KMS-11 (cell line): Measurements from ENCODE around the gene OTOF.

ENCODE experiments used
- H2AFZ ChIP-seq: fragments of 200-600 bp; sonication (generic); 2 replicates; pipeline ENCODE4 v1.6.1; 2016; ENCODE audit warnings: antibody characterized with exemption, mixed run types, low read depth
- H3K27ac ChIP-seq: fragments of 200-600 bp; sonication (generic); 2 replicates; pipeline ENCODE4 v1.6.1; 2016; ENCODE audit warnings: mild to moderate bottlenecking, mixed run types
- H3K27me3 ChIP-seq: fragments of 200-600 bp; sonication (generic); 2 replicates; pipeline ENCODE4 v1.6.1; 2017; ENCODE audit warnings: mild to moderate bottlenecking, low read depth, mixed run types, moderate library complexity; ENCODE audit not compliant: insufficient read depth
- H3K36me3 ChIP-seq: fragments of 200-600 bp; sonication (generic); 2 replicates; pipeline ENCODE4 v1.6.1; 2017; ENCODE audit warnings: mild to moderate bottlenecking, mixed run types; ENCODE audit not compliant: insufficient read depth
- H3K4me1 ChIP-seq: fragments of 200-600 bp; sonication (generic); 2 replicates; pipeline ENCODE4 v1.6.1; 2016; ENCODE audit warnings: mild to moderate bottlenecking, low read depth, mixed run types; ENCODE audit not compliant: poor library complexity, severe bottlenecking
- H3K4me2 ChIP-seq: fragments of 200-600 bp; sonication (generic); 2 replicates; pipeline ENCODE4 v1.7.0; 2016; ENCODE audit warnings: mild to moderate bottlenecking, mixed run types
- H3K4me3 ChIP-seq: fragments of 200-600 bp; sonication (generic); IDR thresholded peaks from 2 replicates; pipeline ENCODE4 v1.6.1; 2017; ENCODE audit warnings: low read depth, low read length, mixed read lengths; ENCODE audit not compliant: insufficient read depth
- H3K79me2 ChIP-seq: fragments of 200-600 bp; sonication (generic); 2 replicates; pipeline ENCODE4 v1.6.1; 2016; ENCODE audit warnings: low read depth, mixed run types; ENCODE audit not compliant: insufficient read depth
- H3K9ac ChIP-seq: fragments of 200-600 bp; sonication (generic); 2 replicates; pipeline ENCODE4 v1.6.1; 2016; ENCODE audit warnings: mild to moderate bottlenecking, mixed run types
- H4K20me1 ChIP-seq: fragments of 200-600 bp; sonication (generic); 2 replicates; pipeline ENCODE4 v1.6.1; 2016; ENCODE audit warnings: mild to moderate bottlenecking, mixed run types; ENCODE audit not compliant: insufficient read depth
- CTCF ChIP-seq: fragments of 200-600 bp; sonication (generic); conservative IDR thresholded peaks from 2 replicates; pipeline ENCODE4 v1.6.1; 2017; ENCODE audit warnings: low read depth, mild to moderate bottlenecking, antibody characterized with exemption, low read length, moderate library complexity, mixed read lengths

The OTOF gene

GRCh38 chr2:26478366-26478765 lies 442 bp upstream of the OTOF start:
- TF ChIP-seq CTCF: no peak
- no peak overlapping the region for H2AFZ ChIP-seq
- no peaks in the 10 kb centered on the region for H3K27me3 ChIP-seq

GRCh38 chr2:26477126-26477910 lies 606 bp downstream of the OTOF start:
- TF ChIP-seq CTCF: no peak
- no peaks in the 10 kb centered on the region for H3K27me3 ChIP-seq
- H3K9ac ChIP-seq: no peak overlapping the region
- no peak overlapping the region for H3K4me2 ChIP-seq
- no peaks in the 10 kb centered on the region for H3K36me3 ChIP-seq
- H3K27ac ChIP-seq: no peak overlapping the region
- no peaks in the 10 kb centered on the region for H4K20me1 ChIP-seq
- no peak overlapping the region for H2AFZ ChIP-seq
- H3K4me3 ChIP-seq: no peak overlapping the region
- H3K79me2 ChIP-seq: no peaks in the 10 kb centered on the region
- no peaks in the 10 kb centered on the region for H3K4me1 ChIP-seq

More at GRCh38 chr2:26478366-26478765, 442 bp upstream of the OTOF start:
- Histone ChIP-seq H3K79me2 (no peaks in the 10 kb centered on the region), H3K9ac (no peak overlapping the region), H4K20me1 (no peaks in the 10 kb centered on the region), H3K27ac (no peak overlapping the region), H3K4me3 (no peak overlapping the region), H3K4me1 (no peaks in the 10 kb centered on the region), H3K4me2 (no peak overlapping the region), H3K36me3 (no peaks in the 10 kb centered on the region)

- no peak overlapping the region for H3K27ac ChIP-seq
- no peak overlapping the region for H3K9ac ChIP-seq
- no peak overlapping the region for H3K4me2 ChIP-seq
- H3K27me3 ChIP-seq: no peaks in the 10 kb centered on the region
- no peaks in the 10 kb centered on the region for H3K79me2 ChIP-seq
- no peaks in the 10 kb centered on the region for H3K36me3 ChIP-seq
- no peaks in the 10 kb centered on the region for H4K20me1 ChIP-seq
- H3K4me1 ChIP-seq: no peaks in the 10 kb centered on the region
- H3K4me3 ChIP-seq: no peak overlapping the region
- no peak overlapping the region for H2AFZ ChIP-seq
- no peak for TF ChIP-seq CTCF
Measured at GRCh38 chr2:26475832-26476501, 2.0 kb downstream of the OTOF start.

- H3K36me3 ChIP-seq: no peaks in the 10 kb centered on the region
- no peak overlapping the region for H3K4me3 ChIP-seq
- H3K4me2 ChIP-seq: no peak overlapping the region
Measured at GRCh38 chr2:26475037-26475436, 2.9 kb downstream of the OTOF start.

More at GRCh38 chr2:26475037-26475436, 2.9 kb downstream of the OTOF start:
- no peaks in the 10 kb centered on the region for H3K4me1 ChIP-seq
- H3K27me3 ChIP-seq: no peaks in the 10 kb centered on the region
- H3K27ac ChIP-seq: no peak overlapping the region
- H2AFZ ChIP-seq: no peak overlapping the region
- TF ChIP-seq CTCF: no peak
- no peaks in the 10 kb centered on the region for H3K79me2 ChIP-seq
- no peak overlapping the region for H3K9ac ChIP-seq
- H4K20me1 ChIP-seq: no peaks in the 10 kb centered on the region
